ENCODE measurements around the gene NEMP1.

DNA sequence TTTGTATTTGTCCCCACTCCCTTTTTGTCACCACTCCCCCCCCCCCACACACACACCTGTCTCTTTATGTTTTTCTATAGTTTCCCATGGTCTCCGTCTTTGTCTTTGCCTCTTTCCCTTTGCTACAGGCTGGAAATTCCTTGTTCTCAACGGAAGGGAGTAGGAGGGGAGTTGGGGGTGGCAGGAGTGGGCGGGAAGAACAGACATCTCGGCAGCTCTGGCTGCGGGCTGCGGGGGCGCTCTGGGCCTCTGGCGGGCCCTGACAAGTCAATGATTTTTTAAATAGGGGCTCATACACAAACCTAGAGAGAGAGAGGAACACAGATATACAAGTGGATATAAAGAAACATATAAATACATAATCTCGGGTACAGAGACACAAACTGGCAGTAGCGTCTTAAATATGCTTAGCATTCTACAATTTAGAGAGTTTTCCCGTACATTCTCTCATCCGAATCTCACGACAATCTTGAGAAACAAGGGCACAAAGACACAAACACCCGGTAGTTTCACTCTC is 8.0 kb upstream of the NEMP1 start:
- no peak for TF ChIP-seq YY1 (IDR thresholded peaks at IDR 0.05; ENCODE audit: insufficient read depth, insufficient read length)
- no peak for TF ChIP-seq ZNF274 (IDR thresholded peaks at IDR 0.05; ENCODE audit: low read depth, low read length)
